HG03103 (cell line): ENCODE data around the gene SYNJ2.

ENCODE experiments used
- ATAC-seq: cut with Tn5 transposase; IDR thresholded peaks from one replicate; pipeline ENCODE4 v1.9.1; 2021; ENCODE audit warnings: low read depth; ENCODE audit not compliant: unreplicated experiment

Gene SYNJ2

GRCh38 chr6:157978021-157978783 lies 3.5 kb upstream of the SYNJ2 start:
- ATAC-seq: no peak

- ATAC-seq: no peak
Observed at GRCh38 chr6:157980288-157981131, 1.2 kb upstream of the SYNJ2 start.

- ATAC-seq: no peak
Observed at GRCh38 chr6:157981132-157981394, 600 bp upstream of the SYNJ2 start.

GRCh38 chr6:157982102-157982562 lies 469 bp downstream of the SYNJ2 start:
- no peak for ATAC-seq

GRCh38 chr6:157982563-157983405 lies 1.1 kb downstream of the SYNJ2 start:
- ATAC-seq: no peak

- no peak for ATAC-seq
Observed at GRCh38 chr6:157983406-157984119, 1.9 kb downstream of the SYNJ2 start.

- no peak for ATAC-seq
Observed at GRCh38 chr6:157984128-157984527, 2.5 kb downstream of the SYNJ2 start.

GRCh38 chr6:157984686-157985225 lies 3.1 kb downstream of the SYNJ2 start:
- no peak for ATAC-seq

GRCh38 chr6:157985378-157986155 lies 3.9 kb downstream of the SYNJ2 start:
- no peak for ATAC-seq

- no peak for ATAC-seq
Observed at GRCh38 chr6:157987788-157988699, 6.4 kb downstream of the SYNJ2 start.

GRCh38 chr6:157988700-157989063 lies 7.0 kb downstream of the SYNJ2 start:
- no peak for ATAC-seq

GRCh38 chr6:157989541-157990289 lies 8.1 kb downstream of the SYNJ2 start:
- no peak for ATAC-seq

- no peak for ATAC-seq
Observed at GRCh38 chr6:157990321-157991066, 8.8 kb downstream of the SYNJ2 start.

GRCh38 chr6:157991067-157991432 lies 9.4 kb downstream of the SYNJ2 start:
- no peak for ATAC-seq

GRCh38 chr6:157993076-157993475 lies 11.4 kb downstream of the SYNJ2 start:
- ATAC-seq: no peak

- ATAC-seq: no peak
Observed at GRCh38 chr6:157994125-157994795, 12.6 kb downstream of the SYNJ2 start.

GRCh38 chr6:157995458-157995857 lies 13.8 kb downstream of the SYNJ2 start:
- ATAC-seq: no peak
